GM19395 (cell line): Measurements from ENCODE around the gene SH3RF2.
A peak's percentile ranks its signal among the peaks of the same experiment; 100 is the strongest.
"Not testable (repeated sequence)": the region's sequence is repeated elsewhere in the genome, so short reads cannot be mapped to it uniquely, and the experiment has no call there.

Experiments used
- ATAC-seq: cut with Tn5 transposase; IDR thresholded peaks from one replicate; pipeline ENCODE4 v1.9.1; 2021; ENCODE audit warnings: mild to moderate bottlenecking, moderate library complexity; ENCODE audit not compliant: unreplicated experiment

SH3RF2 gene

GRCh38 chr5:145936401-145937131 is at the start of gene SH3RF2:
Gene SH3RF2 (plus strand): TSS chr5:145936578. CDS start chr5:145937929, 1,351 bp downstream.
- no peak for ATAC-seq

GRCh38 chr5:145887217-145887616 is 49.2 kb upstream of the SH3RF2 start:
- no peak for ATAC-seq

- peak; percentile 67 for ATAC-seq
These were observed 48.3 kb upstream of the SH3RF2 start for GRCh38 chr5:145887976-145888574.

GRCh38 chr5:145889611-145890010 is 46.8 kb upstream of the SH3RF2 start:
- no peak for ATAC-seq

- not testable (repeated sequence) for ATAC-seq
These were observed 45.0 kb upstream of the SH3RF2 start for GRCh38 chr5:145891378-145891777.

- ATAC-seq = no peak
These were observed 38.2 kb upstream of the SH3RF2 start for GRCh38 chr5:145898171-145898570.

- no peak for ATAC-seq
These were observed 34.0 kb upstream of the SH3RF2 start for GRCh38 chr5:145902421-145902820.

GRCh38 chr5:145903113-145903512 is 33.3 kb upstream of the SH3RF2 start:
- no peak for ATAC-seq

- ATAC-seq = no peak
These were observed 32.5 kb upstream of the SH3RF2 start for GRCh38 chr5:145903867-145904266.

- ATAC-seq = no peak
These were observed 31.6 kb upstream of the SH3RF2 start for GRCh38 chr5:145904743-145905142.

GRCh38 chr5:145906401-145906800 is 30.0 kb upstream of the SH3RF2 start:
- ATAC-seq = no peak

GRCh38 chr5:145908206-145908960 is 28.0 kb upstream of the SH3RF2 start:
- no peak for ATAC-seq

- no peak for ATAC-seq
These were observed 25.2 kb upstream of the SH3RF2 start for GRCh38 chr5:145911164-145911563.

- no peak for ATAC-seq
These were observed 24.4 kb upstream of the SH3RF2 start for GRCh38 chr5:145912019-145912418.

- ATAC-seq = no peak
These were observed 23.8 kb upstream of the SH3RF2 start for GRCh38 chr5:145912594-145912993.

GRCh38 chr5:145913701-145914100 is 22.7 kb upstream of the SH3RF2 start:
- no peak for ATAC-seq

GRCh38 chr5:145915970-145916638 is 20.3 kb upstream of the SH3RF2 start:
- no peak for ATAC-seq

- ATAC-seq = no peak
These were observed 19.1 kb upstream of the SH3RF2 start for GRCh38 chr5:145917288-145917687.

- ATAC-seq = no peak
These were observed 18.0 kb upstream of the SH3RF2 start for GRCh38 chr5:145918397-145918796.

GRCh38 chr5:145919413-145919812 is 17.0 kb upstream of the SH3RF2 start:
- ATAC-seq = no peak

GRCh38 chr5:145920542-145921210 is 15.7 kb upstream of the SH3RF2 start:
- no peak for ATAC-seq
